Effector memory CD8-positive, alpha-beta T cell (primary cell): ENCODE data around the gene ZNF543.
"Not testable (repeated sequence)": the region's sequence is repeated elsewhere in the genome, so short reads cannot be mapped to it uniquely, and the experiment has no call there.

Experiments
- ATAC-seq: fragments of 150-1000 bp; cut with Tn5 transposase; replicated peaks from 2 replicates; pipeline ENCODE4 v1.10.0; 2021; ENCODE audit warnings: mild to moderate bottlenecking, moderate library complexity
- DNase-seq, 3 experiments: peaks; one replicate each; pipeline ENCODE4 v3.0.0; 2021
- H3K27ac Mint-ChIP-seq, 2 donors: one replicate each; pipeline ENCODE4 v1.8.0; 2022; ENCODE audit warnings: mild to moderate bottlenecking in 2 of 2, mixed read lengths in 2 of 2, moderate library complexity in 2 of 2
- H3K27me3 Mint-ChIP-seq, 2 donors: one replicate each; pipeline ENCODE4 v1.8.0; 2022; ENCODE audit warnings: mixed read lengths in 2 of 2
- H3K36me3 Mint-ChIP-seq: one replicate; pipeline ENCODE4 v1.8.0; 2022; ENCODE audit warnings: mild to moderate bottlenecking, moderate library complexity, mixed read lengths; ENCODE audit not compliant: insufficient read depth
- H3K4me1 Mint-ChIP-seq, 2 donors: one replicate each; pipeline ENCODE4 v1.8.0; 2022; ENCODE audit warnings: low read depth in 2 of 2, mixed read lengths in 2 of 2
- H3K4me3 Mint-ChIP-seq, 2 donors: one replicate each; pipeline ENCODE4 v1.8.0; 2022; ENCODE audit warnings: mild to moderate bottlenecking in 2 of 2, mixed read lengths in 2 of 2, moderate library complexity in 2 of 2
- H3K9me3 Mint-ChIP-seq, 2 donors: one replicate each; pipeline ENCODE4 v1.8.0; 2022; ENCODE audit warnings: mixed read lengths in 2 of 2

ZNF543 gene

DNA sequence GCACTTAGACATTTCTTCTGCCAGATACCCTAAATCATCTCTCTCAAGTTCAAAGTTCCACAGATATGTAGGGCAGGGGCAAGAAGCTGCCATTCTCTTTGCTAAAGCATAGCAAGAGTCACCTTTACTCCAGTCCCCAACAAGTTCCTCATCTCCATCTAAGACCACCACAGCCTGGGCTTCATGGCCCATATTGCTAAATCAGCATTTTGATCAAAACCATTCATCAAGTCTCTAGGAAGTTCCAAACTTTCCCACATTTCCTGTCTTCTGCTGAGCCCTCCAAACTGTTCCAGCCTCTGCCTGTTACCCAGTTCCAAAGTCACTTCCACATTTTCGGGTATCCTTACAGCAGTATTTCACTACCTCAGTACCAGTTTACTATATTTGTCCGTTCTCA lies 54.4 kb downstream of the ZNF543 start:
- H3K27ac Mint-ChIP-seq: not testable (repeated sequence)

DNA sequence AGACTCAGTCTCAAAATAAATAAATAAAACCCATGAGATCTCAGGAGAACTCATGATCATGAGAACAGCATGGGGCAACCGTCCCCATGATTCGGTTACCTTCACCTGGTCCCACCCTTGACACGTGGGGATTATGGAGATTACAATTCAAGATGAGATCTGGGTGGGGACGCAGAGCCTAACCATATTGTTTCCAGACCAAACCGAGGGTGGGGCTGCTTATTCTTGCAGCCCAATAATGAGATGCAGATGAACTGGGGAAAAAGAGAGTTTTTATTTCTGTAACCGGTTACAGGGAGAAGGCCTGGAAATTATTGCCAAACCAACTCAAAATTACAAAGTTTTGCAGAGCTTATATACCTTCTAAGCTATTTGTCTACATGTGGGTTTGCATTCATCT lies 55.9 kb downstream of the ZNF543 start:
- peaks cover 9 to 32% of the 10 kb centered on the region in 2 donors for H3K9me3 Mint-ChIP-seq

More for the DNA sequence above, 54.4 kb downstream of the ZNF543 start:
- not testable (repeated sequence) for H3K27me3 Mint-ChIP-seq, H3K36me3 Mint-ChIP-seq, H3K4me1 Mint-ChIP-seq, ATAC-seq, H3K4me3 Mint-ChIP-seq, DNase-seq
- peaks cover 9 to 42% of the 10 kb centered on the region in 2 donors for H3K9me3 Mint-ChIP-seq

GRCh38 chr19:57377498-57378146 lies 57.4 kb downstream of the ZNF543 start:
- no peaks in the 10 kb centered on the region for H3K27me3 Mint-ChIP-seq

More for the DNA sequence above, 55.9 kb downstream of the ZNF543 start:
- peaks cover 9% of the 10 kb centered on the region for H3K36me3 Mint-ChIP-seq
- H3K4me1 Mint-ChIP-seq: no peaks in the 10 kb centered on the region
- DNase-seq (no peak), ATAC-seq (no peak)
- no peaks in the 10 kb centered on the region for H3K27me3 Mint-ChIP-seq
- H3K4me3 Mint-ChIP-seq: no peak overlapping the region
- no peak overlapping the region for H3K27ac Mint-ChIP-seq

More at GRCh38 chr19:57377498-57378146, 57.4 kb downstream of the ZNF543 start:
- Mint-ChIP-seq H3K4me3 (no peak overlapping the region), H3K27ac (no peak overlapping the region), H3K36me3 (peaks cover 7% of the 10 kb centered on the region), H3K4me1 (no peaks in the 10 kb centered on the region), H3K9me3 (peaks cover 9 to 24% of the 10 kb centered on the region in 2 donors)
- DNase-seq (no peak), ATAC-seq (no peak)
